AG09319 (cell line): ENCODE results near the gene ROGDI.

Experiments
- DNase-seq: peaks from one replicate; pipeline ENCODE4 v3.0.0-alpha.2; 2010; ENCODE audit warnings: low read depth; ENCODE audit errors: extremely low read depth
- CTCF ChIP-seq: IDR thresholded peaks from 2 replicates; pipeline ENCODE4 v1.5.1; 2011; ENCODE audit warnings: low read depth, mild to moderate bottlenecking, inconsistent platforms, low read length, moderate library complexity

The ROGDI gene

DNA sequence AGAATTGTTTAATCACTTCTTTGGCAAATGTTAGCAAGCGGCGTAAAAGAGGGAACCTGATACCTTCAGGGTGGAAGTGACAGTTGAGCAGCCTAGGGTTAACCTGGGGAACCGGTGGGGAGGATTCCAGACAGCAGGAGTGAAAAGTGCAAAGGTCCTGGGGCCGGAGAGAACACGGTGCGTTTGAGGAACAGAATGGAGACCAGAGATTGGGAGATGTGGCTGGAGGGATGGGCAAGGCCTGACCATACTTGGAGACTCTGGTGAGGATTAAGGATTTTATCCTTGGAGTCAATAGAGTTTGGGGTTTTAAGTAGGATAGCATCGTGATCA is 33.2 kb downstream of the ROGDI start:
- no peak for DNase-seq
- TF ChIP-seq CTCF, result no peak

DNA sequence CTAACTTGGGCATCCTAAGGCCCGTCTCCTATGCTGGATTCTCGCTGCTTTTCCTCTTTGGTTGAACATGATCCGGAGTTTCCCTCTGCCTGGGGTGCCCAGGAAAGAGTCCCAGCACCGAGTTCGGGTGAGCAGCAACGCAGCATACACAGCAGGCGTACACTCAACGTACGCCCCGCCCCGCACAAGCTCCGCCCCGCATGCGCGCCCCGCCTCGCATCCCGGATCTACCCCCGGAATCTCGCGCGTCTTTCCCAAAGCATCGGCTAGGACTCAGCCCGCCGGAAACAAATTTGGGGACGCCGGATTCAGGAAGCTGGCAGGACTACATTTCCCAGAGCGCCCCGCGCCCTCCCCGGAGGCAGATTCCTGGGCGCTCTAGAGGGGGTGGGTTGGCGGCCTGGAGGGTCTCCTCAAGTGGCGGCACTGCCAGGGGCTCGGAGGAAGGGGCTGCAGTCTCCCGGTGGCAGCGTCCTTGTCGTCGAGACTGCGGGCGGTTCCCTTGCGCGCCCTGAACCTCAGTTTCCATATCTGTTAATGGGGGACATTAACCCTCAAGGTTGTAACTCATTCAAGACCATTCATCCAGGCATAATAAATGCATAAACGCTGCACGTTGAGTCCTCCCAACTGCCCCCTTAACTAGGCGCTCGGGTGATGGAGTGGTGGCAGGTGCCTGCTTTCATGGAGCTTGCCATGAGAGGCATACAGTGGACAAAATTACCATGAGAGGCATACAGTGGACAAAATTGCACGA is 33.7 kb downstream of the ROGDI start:
- no peak for TF ChIP-seq CTCF
- peak; percentile 77 for DNase-seq

DNA sequence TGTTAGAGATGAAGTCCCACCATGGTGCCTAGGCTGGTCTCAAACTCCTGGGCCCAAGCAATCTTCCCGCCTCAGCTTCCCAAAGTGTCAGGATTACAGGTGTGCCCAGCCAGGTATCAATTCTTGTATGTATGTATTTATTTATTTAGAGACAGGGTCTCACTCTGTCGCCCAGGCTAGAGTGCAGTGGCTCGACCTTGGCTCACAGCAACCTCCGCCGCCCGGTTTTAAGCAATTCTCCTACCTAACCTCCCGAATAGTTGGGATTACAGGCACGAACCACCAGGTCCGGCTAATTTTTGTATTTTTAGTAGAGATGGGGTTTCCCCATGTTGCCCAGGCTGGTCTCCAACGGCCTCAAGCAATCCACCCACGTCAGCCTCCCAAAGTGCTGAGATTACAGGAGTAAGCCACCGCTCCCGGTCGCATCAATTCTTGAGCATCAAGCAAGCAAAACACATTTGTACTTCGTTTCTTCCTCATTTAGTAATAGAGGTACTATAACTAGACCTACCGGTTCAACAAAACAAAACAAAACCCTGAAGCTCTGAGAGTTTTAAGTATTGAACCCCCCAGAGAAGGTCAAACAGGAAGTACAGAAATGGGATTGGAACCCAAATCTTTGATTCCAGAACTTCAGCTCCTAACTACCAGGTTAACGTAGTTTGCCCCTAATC is 34.4 kb downstream of the ROGDI start:
- TF ChIP-seq CTCF, result no peak
- DNase-seq, result no peak

GRCh38 chr16:4766875-4767628 is 35.4 kb downstream of the ROGDI start, which contains the start of gene ZNF500:
Gene ZNF500, minus strand, starts transcription at chr16:4767162. Its CDS starts 1,184 bp downstream, at chr16:4765978.
- DNase-seq, result peak; percentile 85
- TF ChIP-seq CTCF, result no peak

DNA sequence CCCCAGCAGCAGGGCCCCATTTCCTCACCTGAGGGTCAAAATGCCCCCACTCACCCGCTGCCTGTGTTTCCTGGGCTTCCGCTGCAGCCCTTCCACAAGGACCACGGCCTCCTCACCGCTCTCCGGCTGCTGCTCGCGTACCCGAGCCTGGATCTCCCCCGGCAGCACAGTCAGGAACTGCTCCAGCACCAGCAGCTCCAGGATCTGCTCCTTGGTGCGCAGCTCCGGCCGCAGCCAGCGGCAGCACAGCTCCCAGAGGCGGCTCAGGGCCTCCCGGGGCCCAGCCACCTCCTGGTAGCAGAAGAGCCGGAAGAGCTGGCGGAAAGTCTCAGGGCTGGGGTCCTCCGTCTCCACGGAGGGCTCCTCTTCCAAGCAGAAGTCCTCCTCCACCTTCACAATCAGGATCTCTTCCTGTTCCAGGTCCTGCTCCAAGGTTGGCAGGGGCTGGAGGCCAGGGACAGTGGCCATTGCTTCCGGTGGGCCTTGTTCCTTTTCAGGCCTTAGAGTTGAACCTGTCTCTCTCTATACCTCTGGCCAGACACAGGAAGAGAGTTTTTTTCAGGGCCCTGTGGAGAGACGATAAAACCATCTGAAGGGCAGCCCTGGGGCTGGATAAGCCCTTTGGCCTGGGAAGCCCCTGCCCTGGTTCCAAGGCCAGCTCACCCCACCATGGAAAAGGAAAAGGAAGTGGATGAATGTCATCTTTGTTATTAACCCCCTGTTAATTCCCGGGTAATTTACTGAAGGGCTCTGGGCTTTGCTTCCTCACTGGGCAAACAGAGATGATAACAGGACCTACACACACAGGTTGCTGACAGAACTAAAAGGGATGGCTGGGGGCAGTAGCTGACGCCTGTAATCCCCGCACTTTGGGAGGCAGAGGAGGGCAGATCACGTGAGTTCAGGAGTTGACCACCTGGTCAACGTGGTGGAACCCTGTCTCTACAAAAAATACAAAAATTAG is 36.6 kb downstream of the ROGDI start:
- no peak for TF ChIP-seq CTCF

DNA sequence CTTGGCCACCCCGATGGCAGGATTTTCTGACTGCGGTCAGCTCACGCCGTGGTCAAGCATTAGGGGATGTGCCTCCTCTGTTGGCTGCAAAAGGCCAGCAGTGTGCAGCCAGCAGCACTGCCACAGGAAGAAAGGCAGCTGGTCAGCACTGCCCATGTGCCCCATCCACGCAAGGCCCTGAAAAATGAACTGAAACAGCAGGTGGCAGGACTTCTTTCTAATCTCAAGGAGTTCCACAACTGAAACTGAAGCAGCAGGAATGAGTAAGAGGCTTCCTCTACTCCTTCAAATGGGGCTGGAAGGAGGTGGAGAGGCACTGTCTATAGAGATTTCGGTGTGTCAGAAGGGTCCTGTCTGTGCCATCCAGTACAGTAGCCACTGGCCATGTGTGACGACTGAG is 38.6 kb downstream of the ROGDI start:
- no peak for TF ChIP-seq CTCF
- DNase-seq, result no peak

More for the DNA sequence above, 36.6 kb downstream of the ROGDI start:
- no peak for DNase-seq
